Femur (tissue), 1 donor: Measurements from ENCODE around the gene GAB2.
A peak's percentile ranks its signal among the peaks of the same experiment; 100 is the strongest.

ENCODE experiments used
- DNase-seq: peaks from one replicate; pipeline ENCODE4 v3.0.0-alpha.2; 2017

The GAB2 gene

GRCh38 chr11:78270971-78271370 lies 146.6 kb downstream of the GAB2 start:
- DNase-seq, result no peak

GRCh38 chr11:78269806-78270205 lies 147.8 kb downstream of the GAB2 start:
- DNase-seq, result no peak

GRCh38 chr11:78268591-78269410 lies 148.8 kb downstream of the GAB2 start:
- DNase-seq, result peak; percentile 73

GRCh38 chr11:78266451-78266850 lies 151.2 kb downstream of the GAB2 start:
- DNase-seq, result no peak

GRCh38 chr11:78265326-78265725 lies 152.3 kb downstream of the GAB2 start:
- no peak for DNase-seq

GRCh38 chr11:78262691-78263090 lies 154.9 kb downstream of the GAB2 start:
- no peak for DNase-seq

- no peak for DNase-seq
Observed at GRCh38 chr11:78262238-78262637, 155.4 kb downstream of the GAB2 start.

- DNase-seq, result no peak
Observed at GRCh38 chr11:78261828-78262227, 155.8 kb downstream of the GAB2 start.

- DNase-seq, result no peak
Observed at GRCh38 chr11:78261367-78261766, 156.3 kb downstream of the GAB2 start.

- no peak for DNase-seq
Observed at GRCh38 chr11:78259777-78260487, 157.7 kb downstream of the GAB2 start.

- DNase-seq, result no peak
Observed at GRCh38 chr11:78257654-78258053, 160.0 kb downstream of the GAB2 start.

- DNase-seq, result peak; percentile 42
Observed at GRCh38 chr11:78256962-78257361, 160.7 kb downstream of the GAB2 start.

GRCh38 chr11:78255919-78256318 lies 161.7 kb downstream of the GAB2 start:
- no peak for DNase-seq

- DNase-seq, result no peak
Observed at GRCh38 chr11:78254268-78254667, 163.4 kb downstream of the GAB2 start.

GRCh38 chr11:78253797-78254196 lies 163.8 kb downstream of the GAB2 start:
- no peak for DNase-seq

GRCh38 chr11:78251083-78251775 lies 166.4 kb downstream of the GAB2 start:
- DNase-seq, result no peak

- DNase-seq, result no peak
Observed at GRCh38 chr11:78250099-78250498, 167.5 kb downstream of the GAB2 start.

GRCh38 chr11:78248903-78249302 lies 168.7 kb downstream of the GAB2 start:
- no peak for DNase-seq

GRCh38 chr11:78248191-78248590 lies 169.4 kb downstream of the GAB2 start:
- DNase-seq, result no peak

GRCh38 chr11:78244546-78245255 lies 172.9 kb downstream of the GAB2 start:
- DNase-seq, result no peak

GRCh38 chr11:78244080-78244479 lies 173.5 kb downstream of the GAB2 start:
- DNase-seq, result no peak

- DNase-seq, result no peak
Observed at GRCh38 chr11:78241475-78241874, 176.1 kb downstream of the GAB2 start.

GRCh38 chr11:78239781-78240180 lies 177.8 kb downstream of the GAB2 start:
- no peak for DNase-seq
